Ovary (tissue), 9 donors: Measurements from ENCODE around the gene CCDC73. TPM values are rescaled to one million over a fixed set of nuclear protein-coding genes. Genes with fewer than 3 reads are reported as not detected.

Source experiments
- DNase-seq, 5 donors: peaks; one replicate each; pipeline ENCODE4 v3.0.0-alpha.2; 2019 to 2020
- H3K27ac ChIP-seq, 2 donors: fragments of 200-600 bp; one replicate each; pipeline versions ENCODE4 v1.5.1 to v1.8.0; 2019 to 2022
- H3K27me3 ChIP-seq: fragments of 200-600 bp; one replicate; pipeline ENCODE4 v1.8.0; 2022
- H3K36me3 ChIP-seq: fragments of 200-600 bp; sonication (generic); one replicate; pipeline ENCODE4 v1.5.1; 2019
- H3K4me1 ChIP-seq: one replicate; pipeline ENCODE4 v1.8.1; 2013; ENCODE audit warnings: mild to moderate bottlenecking, moderate library complexity; ENCODE audit not compliant: insufficient read depth
- H3K4me3 ChIP-seq: fragments of 200-600 bp; sonication (generic); one replicate; pipeline ENCODE4 v1.5.1; 2017
- H3K9me3 ChIP-seq, 2 donors: fragments of 200-600 bp in 1 of 2; sonication (generic) in 1 of 2; one replicate each; pipeline versions ENCODE4 v1.5.1 to v1.8.1; 2013 to 2019; ENCODE audit warnings: mild to moderate bottlenecking in 1 of 2, moderate library complexity in 1 of 2
- CTCF ChIP-seq, 3 donors: fragments of 450-650 bp in 2 of 3; fragments of 200-600 bp in 1 of 3; IDR thresholded peaks; one replicate each; pipeline versions ENCODE4 v1.5.1 to v1.8.0; 2016 to 2022; ENCODE audit warnings: antibody characterized with exemption in 3 of 3, mild to moderate bottlenecking in 1 of 3
- EP300 ChIP-seq: sonication (generic); formaldehyde crosslinking; IDR thresholded peaks from one replicate; pipeline ENCODE4 v1.6.1; 2017; ENCODE audit warnings: antibody characterized with exemption
- POLR2A ChIP-seq: fragments of 450-650 bp; IDR thresholded peaks from one replicate; pipeline ENCODE4 v1.6.1; 2017; ENCODE audit warnings: antibody characterized with exemption, mild to moderate bottlenecking, moderate library complexity
- WGBS, 3 donors: extraction: QIAGEN DNeasy Blood & Tissue Kit in 1 of 3; methylation state at CpG; one replicate each; pipeline versions ENCODE4 v1.1.5 to v1.1.7; 2013 to 2017; 5-methylcytosine and 5-hydroxymethylcytosine counted together
- intact Hi-C, 4 donors: fragments of 100-400 bp; cut with DNase I; formaldehyde crosslinking; loops; one replicate each; pipeline versions ENCODE4 v1.11.0 to v1.15.1; 2022 to 2023
- polyA plus RNA-seq, 2 donors: library from polyadenylated mRNA; stranded (reverse); fragments of 200-250 nt in 1 of 2; fragments of 350-450 nt in 1 of 2; fragmentation: Illumina TruSeq in 1 of 2; extraction: RNeasy Lipid Tissue Mini Kit (QIAGEN cat#74804) in 1 of 2; gene quantifications; one replicate each; pipeline ENCODE4 v1.2.3, GENCODE V29; 2013 to 2014
- total RNA-seq, 7 donors: library from RNA; depleted of rRNA in 2 of 7; stranded (reverse); fragments of >200 nt in 2 of 7; fragmentation: NEBNext Ultra II Directional in 3 of 7; extraction: Animal tissue kit (Norgen Biotek cat#: 25700) in 3 of 7; gene quantifications; one replicate each; pipeline versions ENCODE4 v1.1.0 to v1.2.4, GENCODE V29; 2016 to 2023
- donor health status: DM: no; HTN: no; CAD: no; lungs with moderate emphysema.
- donor health status: DM: no; HTN: no; CAD: no.
- donor health status: Bipolar disorder and iron deficiency.
- donor health status: DM: yes; HTN: yes; CAD: no.
- donor health status: DM: no; HTN: no; CAD: no.
- donor health status: DM: yes; HTN: yes; CAD: no.

CCDC73 gene
- total and polyA plus RNA-seq, 9 donors = 0.23 to 1.6 (median 0.98) TPM

GRCh38 chr11:32658639-32659406 lies 135.6 kb downstream of the CCDC73 start:
- WGBS, 3 donors = 66 to 80% (median 68%) methylated on average over 2 of the region's 2 CpGs
- Histone ChIP-seq H3K4me1 (no peaks in the 10 kb centered on the region), H3K36me3 (no peaks in the 10 kb centered on the region), H3K27me3 (no peaks in the 10 kb centered on the region), H3K9me3 (no peaks in the 10 kb centered on the region), H3K4me3 (no peak overlapping the region), H3K27ac (no peak overlapping the region)
- no peak for TF ChIP-seq POLR2A
- no peak for TF ChIP-seq EP300
- TF ChIP-seq CTCF (IDR thresholded peaks at IDR 0.05) = no peak
- DNase-seq = no peak
- intact Hi-C loops = no loop called here

GRCh38 chr11:32643526-32643925 lies 150.9 kb downstream of the CCDC73 start:
- 35 to 41% (median 40%) methylated on average over 1 of the region's 1 CpG for WGBS, 3 donors
- intact Hi-C loops = no loop called here
- H3K4me1 ChIP-seq = no peaks in the 10 kb centered on the region
- H3K36me3 ChIP-seq = no peaks in the 10 kb centered on the region
- no peak for DNase-seq
- H3K4me3 ChIP-seq = no peak overlapping the region
- H3K27me3 ChIP-seq = no peaks in the 10 kb centered on the region
- H3K27ac ChIP-seq = no peak overlapping the region
- no peak for TF ChIP-seq CTCF (IDR thresholded peaks at IDR 0.05)
- TF ChIP-seq POLR2A = no peak
- no peak for TF ChIP-seq EP300
- no peaks in the 10 kb centered on the region for H3K9me3 ChIP-seq

- no peaks in the 10 kb centered on the region for H3K36me3 ChIP-seq
- H3K4me3 ChIP-seq = no peak overlapping the region
- no peak for DNase-seq
- H3K27ac ChIP-seq = no peak overlapping the region
- H3K4me1 ChIP-seq = no peaks in the 10 kb centered on the region
- no peaks in the 10 kb centered on the region for H3K9me3 ChIP-seq
- intact Hi-C loops = no loop called here
- H3K27me3 ChIP-seq = no peaks in the 10 kb centered on the region
- no peak for TF ChIP-seq POLR2A
- TF ChIP-seq CTCF (IDR thresholded peaks at IDR 0.05) = no peak
- no peak for TF ChIP-seq EP300
Measured at GRCh38 chr11:32641361-32641760, 153.1 kb downstream of the CCDC73 start.

GRCh38 chr11:32635819-32636218 lies 158.6 kb downstream of the CCDC73 start:
- intact Hi-C loops = no loop called here
- Histone ChIP-seq H3K27me3 (no peaks in the 10 kb centered on the region), H3K36me3 (no peaks in the 10 kb centered on the region), H3K4me1 (no peaks in the 10 kb centered on the region), H3K4me3 (no peak overlapping the region), H3K9me3 (no peaks in the 10 kb centered on the region), H3K27ac (no peak overlapping the region)
- DNase-seq = no peak
- WGBS, 3 donors = 85 to 87% (median 86%) methylated on average over 2 of the region's 2 CpGs
- TF ChIP-seq EP300 (no peak), CTCF (IDR thresholded peaks at IDR 0.05) (no peak), POLR2A (no peak)
